NCI-H187 (cell line): ENCODE measurements around the gene SLC9A5.
A peak's percentile ranks its signal among the peaks of the same experiment; 100 is the strongest.

Experiments
- DNase-seq, 2 experiments: peaks; one replicate each; lab custom pipeline; 2025; lab: John Stamatoyannopoulos, UW

SLC9A5 gene

DNA sequence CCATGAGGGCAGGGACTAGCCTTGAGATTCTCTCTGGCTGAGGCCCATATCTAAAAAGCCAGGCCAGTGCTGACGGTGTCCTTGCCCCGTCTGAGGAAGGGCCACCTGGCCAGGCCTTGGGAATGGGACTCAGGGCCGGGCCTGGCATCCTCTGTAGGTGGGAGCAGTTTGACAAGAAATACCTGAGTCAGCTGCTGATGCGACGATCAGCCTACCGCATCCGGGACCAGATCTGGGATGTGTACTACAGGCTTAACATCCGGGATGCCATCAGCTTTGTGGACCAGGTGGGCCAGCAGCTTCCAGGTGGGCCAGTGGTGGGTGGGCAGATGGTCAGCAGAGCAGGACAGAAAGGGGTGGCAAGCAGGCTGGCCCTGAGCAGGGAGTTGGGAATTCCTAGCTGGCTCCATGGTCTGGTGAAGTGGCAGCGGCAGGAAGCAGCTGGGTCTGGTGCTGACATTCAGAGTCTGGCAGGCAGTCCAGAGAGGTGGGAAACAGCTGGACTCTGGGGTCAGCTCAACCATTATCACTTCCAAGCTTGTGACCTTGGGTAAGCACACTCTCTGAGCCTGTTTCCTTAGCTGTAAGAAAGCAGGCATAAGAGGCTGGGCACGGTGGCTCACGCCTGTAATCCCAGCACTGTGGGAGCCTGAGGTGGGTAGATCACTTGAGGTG, 9.5 kb downstream of the SLC9A5 start:
- no peak for DNase-seq

- DNase-seq = no peak
Measured at GRCh38 chr16:67259705-67260104, 10.9 kb downstream of the SLC9A5 start.

- no peak for DNase-seq
Measured at GRCh38 chr16:67260426-67261063, 11.8 kb downstream of the SLC9A5 start.

DNA sequence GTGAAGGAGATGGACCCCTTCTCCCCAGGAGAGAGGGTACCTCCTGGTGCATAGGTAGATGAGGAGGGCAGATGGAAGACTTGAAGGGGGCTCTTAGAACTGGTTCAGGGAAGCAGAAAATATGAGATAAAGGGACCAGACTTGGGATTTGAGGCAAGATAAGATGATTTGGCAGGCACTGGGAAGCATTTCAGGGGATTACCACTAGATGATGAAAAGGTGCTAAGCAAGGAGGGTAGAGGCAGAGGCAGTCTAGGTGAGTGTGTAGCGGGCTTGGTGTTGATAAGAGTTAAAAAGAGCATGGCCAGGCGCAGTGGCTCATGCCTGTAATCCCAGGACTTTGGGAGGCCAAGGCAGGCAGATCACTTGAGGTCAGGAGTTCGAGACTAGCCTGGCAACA, 14.4 kb downstream of the SLC9A5 start:
- no peak for DNase-seq

GRCh38 chr16:67264277-67264676, 15.5 kb downstream of the SLC9A5 start:
- DNase-seq = no peak

- no peak for DNase-seq
Measured at GRCh38 chr16:67264866-67265265, 16.1 kb downstream of the SLC9A5 start.

GRCh38 chr16:67265834-67266233, 17.1 kb downstream of the SLC9A5 start:
- DNase-seq = no peak

- no peak for DNase-seq
Measured at GRCh38 chr16:67268136-67268579, 19.4 kb downstream of the SLC9A5 start.

- DNase-seq = no peak
Measured at GRCh38 chr16:67269766-67270165, 21.0 kb downstream of the SLC9A5 start.

DNA sequence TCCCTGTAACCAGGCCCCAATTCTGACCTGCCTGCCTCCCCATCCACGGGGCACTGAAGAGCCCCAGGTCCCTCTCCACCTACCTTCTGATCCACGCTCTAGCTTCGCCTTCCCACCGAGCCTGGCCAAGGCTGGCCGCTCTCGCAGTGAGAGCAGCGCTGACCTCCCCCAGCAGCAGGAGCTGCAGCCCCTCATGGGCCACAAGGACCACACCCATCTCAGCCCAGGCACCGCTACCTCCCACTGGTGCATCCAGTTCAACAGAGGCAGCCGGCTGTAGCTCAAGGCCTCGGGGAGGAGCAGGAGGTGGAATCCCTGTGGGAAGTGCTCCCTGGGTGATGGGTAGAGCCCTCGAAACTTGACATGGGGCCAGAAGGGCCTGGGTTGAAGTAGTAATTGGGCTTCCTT, 22.2 kb downstream of the SLC9A5 start:
- DNase-seq = no peak

- DNase-seq = no peak
Measured at GRCh38 chr16:67271446-67271845, 22.7 kb downstream of the SLC9A5 start.

DNA sequence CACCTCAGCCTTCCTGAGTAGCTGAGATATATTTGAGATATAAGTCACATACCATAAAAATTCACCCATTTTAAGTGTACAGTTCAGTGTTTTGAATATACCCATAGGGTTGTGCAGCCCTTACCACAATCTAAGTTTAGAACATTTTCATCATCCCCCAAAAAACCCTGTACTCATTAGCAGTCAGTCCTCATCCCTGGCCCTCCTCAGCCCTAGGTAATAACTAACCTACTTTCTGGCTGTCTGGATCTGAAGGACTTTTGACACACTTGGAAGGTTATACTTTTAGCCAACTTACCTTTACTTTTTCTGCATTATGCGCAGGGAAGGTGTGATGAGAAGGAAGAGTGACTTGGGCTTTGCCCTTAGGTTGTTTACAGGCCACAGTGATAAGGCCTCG, 26.5 kb downstream of the SLC9A5 start:
- DNase-seq = no peak

GRCh38 chr16:67277294-67277998, 28.7 kb downstream of the SLC9A5 start:
- no peak for DNase-seq

DNA sequence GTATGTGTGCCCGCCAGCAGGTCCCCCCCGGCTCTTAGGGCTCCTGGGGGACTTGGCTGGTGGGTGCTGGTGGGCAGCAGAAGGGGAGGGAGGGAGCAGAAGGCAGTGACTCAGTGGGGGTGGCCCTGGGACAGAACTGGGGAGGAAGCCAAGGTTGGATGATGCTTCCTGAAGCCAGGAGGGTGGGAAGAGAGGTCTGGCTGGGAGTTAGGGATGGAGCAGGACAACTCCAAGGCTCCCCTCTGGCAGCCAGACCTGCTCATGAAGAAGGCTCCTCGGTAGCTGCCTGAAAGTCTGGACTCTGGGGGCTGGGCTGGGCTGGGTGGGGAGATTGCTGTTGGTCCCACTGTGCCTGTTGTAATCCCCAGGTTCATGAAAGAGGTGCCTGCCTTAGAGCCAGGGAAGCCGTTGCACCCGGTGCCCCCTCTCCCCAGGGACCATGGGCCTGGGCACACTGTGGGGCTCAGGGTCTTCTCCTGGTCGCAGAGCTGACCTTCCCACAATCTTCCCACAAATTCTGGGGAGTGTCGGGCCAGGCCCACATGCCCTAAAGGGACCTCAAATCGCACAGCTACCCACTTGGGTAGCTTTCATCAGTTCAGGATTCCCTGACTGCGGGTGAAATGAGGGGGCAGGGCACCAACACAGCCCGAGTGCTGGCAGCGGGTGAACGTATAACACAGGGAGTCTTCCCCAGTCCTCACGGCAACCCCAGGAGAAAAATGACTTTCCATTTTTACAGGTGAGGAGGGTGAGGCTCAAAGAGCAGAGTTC, 29.4 kb downstream of the SLC9A5 start:
- DNase-seq = no peak

DNA sequence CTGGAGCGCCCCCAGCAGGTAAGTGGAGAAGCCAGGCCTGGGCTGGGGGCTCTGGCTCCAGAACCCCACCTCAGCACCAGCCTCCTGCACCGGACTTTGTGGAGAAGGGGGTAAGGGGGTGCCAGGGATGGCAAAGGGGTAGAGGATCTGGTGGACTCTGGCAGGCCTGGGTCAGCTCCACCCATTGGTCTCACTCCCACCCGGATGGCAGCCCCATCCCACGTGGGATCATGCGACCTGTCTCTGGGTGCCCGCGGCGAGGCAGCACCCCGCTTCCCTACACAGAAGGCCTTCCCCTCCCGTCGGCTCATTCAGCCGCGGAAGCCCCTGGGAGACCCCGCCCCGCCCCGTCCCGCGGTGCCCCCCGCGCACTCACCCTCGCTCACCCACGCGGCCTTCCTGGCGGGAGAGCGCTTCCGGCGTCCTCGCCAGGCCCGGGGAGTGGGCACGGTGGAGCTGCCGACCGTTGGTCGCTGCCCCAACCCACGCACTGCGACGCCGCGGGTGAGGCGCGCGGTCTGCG, 30.1 kb downstream of the SLC9A5 start:
- no peak for DNase-seq

GRCh38 chr16:67279296-67280089, 30.7 kb downstream of the SLC9A5 start, which contains the start of gene PLEKHG4:
TSS of gene PLEKHG4 (plus strand) at chr16:67279532. CDS start at chr16:67280045, 513 bp downstream.
- DNase-seq = peak; percentile 12 to 37

DNA sequence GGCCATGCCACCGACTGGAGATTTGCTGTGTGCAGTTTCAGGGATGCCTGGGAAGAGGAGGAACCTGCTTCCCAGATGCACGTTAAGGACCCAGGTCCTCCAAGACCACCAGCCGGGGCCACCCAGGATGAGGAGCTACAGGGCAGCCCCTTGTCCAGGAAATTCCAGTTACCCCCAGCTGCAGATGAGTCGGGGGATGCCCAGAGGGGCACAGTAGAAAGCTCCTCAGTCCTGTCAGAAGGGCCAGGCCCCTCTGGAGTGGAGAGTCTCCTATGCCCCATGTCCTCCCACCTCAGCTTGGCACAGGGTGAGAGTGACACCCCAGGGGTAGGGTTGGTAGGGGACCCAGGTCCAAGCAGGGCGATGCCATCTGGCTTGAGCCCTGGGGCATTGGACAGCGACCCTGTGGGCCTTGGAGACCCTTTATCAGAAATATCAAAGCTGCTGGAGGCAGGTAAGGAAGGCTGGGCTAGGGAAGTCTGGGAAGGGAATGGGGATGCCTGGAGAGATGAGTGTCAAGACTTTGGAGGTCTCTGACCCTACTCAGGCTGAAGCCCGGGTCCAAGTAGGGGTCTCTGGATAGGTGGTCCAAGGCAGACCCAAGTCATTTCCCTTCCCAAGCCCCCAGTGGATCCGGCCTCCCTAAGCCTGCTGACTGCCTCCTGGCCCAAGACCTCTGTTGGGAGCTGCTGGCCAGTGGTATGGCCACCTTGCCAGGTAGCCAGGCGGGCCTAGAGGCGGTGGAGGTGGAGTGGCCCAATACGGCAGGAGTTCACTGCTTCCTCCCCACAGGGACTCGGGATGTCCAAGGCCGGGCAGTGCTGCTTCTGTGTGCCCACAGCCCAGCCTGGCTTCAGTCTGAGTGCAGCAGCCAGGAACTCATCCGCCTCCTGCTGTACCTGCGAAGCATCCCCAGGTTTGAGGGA, 31.6 kb downstream of the SLC9A5 start:
- DNase-seq = no peak

DNA sequence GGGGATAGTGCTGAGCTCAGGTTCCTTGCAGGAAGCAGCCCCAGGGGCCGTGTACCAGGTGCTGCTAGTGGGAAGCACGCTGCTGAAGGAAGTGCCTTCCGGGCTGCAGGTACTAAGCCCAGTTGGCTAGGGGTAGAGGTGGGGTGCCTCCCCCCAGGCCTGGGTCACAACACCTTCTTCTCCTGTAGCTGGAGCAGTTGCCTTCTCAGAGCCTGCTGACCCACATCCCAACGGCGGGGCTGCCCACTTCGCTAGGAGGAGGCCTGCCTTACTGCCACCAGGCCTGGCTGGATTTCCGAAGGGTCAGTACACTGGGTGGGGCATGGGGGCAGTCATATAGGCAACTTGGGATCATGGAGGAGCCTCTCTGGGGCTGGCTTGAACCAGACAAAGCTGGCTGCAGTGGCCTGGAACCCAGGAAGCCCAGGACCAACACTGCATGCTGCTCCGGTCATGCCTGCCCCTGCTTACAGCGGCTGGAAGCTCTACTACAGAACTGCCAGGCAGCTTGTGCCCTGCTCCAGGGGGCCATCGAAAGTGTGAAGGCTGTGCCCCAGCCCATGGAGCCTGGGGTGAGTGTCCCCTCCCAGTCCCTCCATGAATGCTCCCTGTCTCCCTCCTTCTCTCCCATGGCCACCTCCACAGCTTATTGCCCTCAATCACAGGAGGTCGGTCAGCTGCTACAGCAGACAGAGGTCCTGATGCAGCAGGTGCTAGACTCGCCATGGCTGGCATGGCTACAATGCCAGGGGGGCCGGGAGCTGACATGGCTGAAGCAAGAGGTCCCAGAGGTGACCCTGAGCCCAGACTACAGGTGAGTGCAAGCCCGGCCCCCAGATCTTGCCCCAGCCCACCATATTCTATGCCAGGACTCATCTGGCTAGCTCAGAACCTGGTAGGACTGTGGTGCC, 33.0 kb downstream of the SLC9A5 start:
- DNase-seq = no peak

DNA sequence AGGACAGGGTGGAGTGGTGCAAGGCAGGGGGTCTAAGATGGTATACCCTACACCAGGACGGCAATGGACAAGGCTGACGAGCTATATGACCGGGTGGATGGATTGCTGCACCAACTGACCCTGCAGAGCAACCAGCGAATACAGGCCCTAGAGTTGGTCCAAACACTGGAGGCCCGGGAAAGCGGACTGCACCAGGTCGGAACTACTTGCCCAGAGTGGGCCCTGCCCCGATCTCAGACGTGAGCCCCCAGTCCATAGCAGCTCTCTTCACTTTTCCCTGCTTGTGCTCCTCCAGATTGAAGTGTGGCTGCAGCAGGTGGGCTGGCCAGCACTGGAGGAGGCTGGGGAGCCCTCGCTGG, 33.6 kb downstream of the SLC9A5 start:
- DNase-seq = no peak
